GM19193 (cell line): Measurements from ENCODE around the gene ABLIM2.

ENCODE experiments used
- POLR2A ChIP-seq: IDR thresholded peaks from 4 replicates; pipeline ENCODE4 v1.6.1; 2011; ENCODE audit not compliant: insufficient read depth, insufficient read length; ENCODE audit errors: extremely low read depth

Gene ABLIM2

GRCh38 chr4:7941965-7942496, 216.6 kb downstream of the ABLIM2 start:
- TF ChIP-seq POLR2A: no peak

GRCh38 chr4:7941111-7941964, 217.3 kb downstream of the ABLIM2 start:
- no peak for TF ChIP-seq POLR2A

- no peak for TF ChIP-seq POLR2A
Measured at GRCh38 chr4:7939377-7940108, 219.1 kb downstream of the ABLIM2 start, which contains the start of gene AFAP1. Gene AFAP1 (minus strand): TSS chr4:7939861. CDS start chr4:7872078, 67,783 bp downstream.

GRCh38 chr4:7938609-7939376, 219.8 kb downstream of the ABLIM2 start:
- no peak for TF ChIP-seq POLR2A

GRCh38 chr4:7938266-7938608, 220.4 kb downstream of the ABLIM2 start:
- no peak for TF ChIP-seq POLR2A

- no peak for TF ChIP-seq POLR2A
Measured at GRCh38 chr4:7937006-7937405, 221.6 kb downstream of the ABLIM2 start.

GRCh38 chr4:7933651-7934510, 224.7 kb downstream of the ABLIM2 start:
- no peak for TF ChIP-seq POLR2A

GRCh38 chr4:7932287-7932686, 226.3 kb downstream of the ABLIM2 start:
- TF ChIP-seq POLR2A: no peak

- no peak for TF ChIP-seq POLR2A
Measured at GRCh38 chr4:7929118-7929951, 229.3 kb downstream of the ABLIM2 start.

- no peak for TF ChIP-seq POLR2A
Measured at GRCh38 chr4:7928711-7929110, 229.9 kb downstream of the ABLIM2 start.

- no peak for TF ChIP-seq POLR2A
Measured at GRCh38 chr4:7926822-7927221, 231.8 kb downstream of the ABLIM2 start.

- TF ChIP-seq POLR2A: no peak
Measured at GRCh38 chr4:7924570-7924969, 234.0 kb downstream of the ABLIM2 start.

GRCh38 chr4:7924163-7924562, 234.4 kb downstream of the ABLIM2 start:
- no peak for TF ChIP-seq POLR2A
